ENCODE results near the gene WNT2B.
A peak's percentile ranks its signal among the peaks of the same experiment; 100 is the strongest.

Gene WNT2B

GRCh38 chr1:112524251-112524650 lies 15.5 kb downstream of the WNT2B start:
- TF ChIP-seq CTCF (conservative IDR thresholded peaks at IDR 0.05; ENCODE audit: low read depth, low read length), result peak; percentile 21
- DNase-seq (ENCODE audit: low read depth), result peak; percentile 97
- no peak overlapping the region for H3K4me3 ChIP-seq (ENCODE audit: low read depth, low read length)

DNA sequence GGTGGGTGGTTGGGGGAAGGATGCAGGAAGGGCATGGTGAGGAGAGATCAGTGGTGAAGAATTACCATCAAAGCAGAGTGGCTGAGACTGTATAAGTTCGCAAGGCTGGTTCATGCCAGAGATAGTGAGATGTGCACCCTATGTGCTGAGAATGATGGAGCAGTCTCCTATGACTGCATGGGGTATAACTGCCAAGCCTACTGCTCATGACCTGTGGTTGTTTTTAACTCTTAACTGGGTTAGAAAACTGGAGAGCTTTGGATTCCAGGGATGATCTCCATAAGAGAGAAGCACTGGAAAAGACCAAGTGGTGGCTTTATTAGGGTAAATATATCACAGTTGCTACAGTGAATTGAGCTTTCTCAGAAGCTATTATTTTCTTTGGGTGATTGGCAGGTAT lies 16.2 kb downstream of the WNT2B start:
- TF ChIP-seq CTCF (conservative IDR thresholded peaks at IDR 0.05; ENCODE audit: low read depth, low read length), result no peak
- no peak for DNase-seq (ENCODE audit: low read depth)
- no peak overlapping the region for H3K4me3 ChIP-seq (ENCODE audit: low read depth, low read length)

GRCh38 chr1:112527266-112528010 lies 18.7 kb downstream of the WNT2B start:
- DNase-seq (ENCODE audit: low read depth), result peak; percentile 96
- no peak overlapping the region for H3K4me3 ChIP-seq (ENCODE audit: low read depth, low read length)
- TF ChIP-seq CTCF (conservative IDR thresholded peaks at IDR 0.05; ENCODE audit: low read depth, low read length), result no peak

DNA sequence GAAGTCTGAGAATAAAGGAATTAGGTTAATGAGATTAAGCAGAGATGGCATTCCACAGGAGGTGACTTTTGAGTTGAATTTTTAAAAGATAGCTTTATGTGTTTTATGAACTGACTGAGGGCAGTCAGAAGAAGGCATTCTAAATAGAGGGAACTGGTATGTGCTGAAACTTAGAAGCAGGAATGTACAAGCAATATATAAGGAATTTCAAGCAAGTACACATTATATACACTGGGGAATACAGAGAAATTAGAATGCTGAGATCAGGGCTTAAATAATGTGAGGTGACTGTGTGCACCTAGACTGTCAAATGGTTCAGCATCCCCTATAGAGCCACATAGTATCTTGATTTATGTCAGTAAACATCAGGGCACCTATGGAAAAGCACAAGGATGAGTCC lies 19.3 kb downstream of the WNT2B start:
- peak; percentile 48 for DNase-seq (ENCODE audit: low read depth)
- no peak overlapping the region for H3K4me3 ChIP-seq (ENCODE audit: low read depth, low read length)
- no peak for TF ChIP-seq CTCF (conservative IDR thresholded peaks at IDR 0.05; ENCODE audit: low read depth, low read length)

DNA sequence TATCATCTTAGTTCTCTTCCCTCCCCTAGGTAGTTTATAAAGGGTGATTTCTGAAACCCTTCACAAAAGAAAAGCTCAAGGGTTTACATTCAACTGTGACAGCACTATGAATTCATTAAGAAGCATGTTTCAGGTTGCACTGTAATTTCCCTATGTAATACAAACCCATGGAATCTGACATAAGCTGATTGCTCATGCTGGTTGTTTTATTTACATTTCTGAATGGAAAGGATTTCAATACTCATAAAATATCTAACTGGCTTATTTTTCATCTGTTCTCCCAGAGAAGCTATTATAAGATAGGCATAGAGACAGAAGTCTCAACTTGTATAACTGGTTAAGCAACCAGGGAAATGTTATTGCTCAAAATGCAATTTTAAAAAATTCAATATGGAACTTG lies 20.5 kb downstream of the WNT2B start:
- no peak for TF ChIP-seq CTCF (conservative IDR thresholded peaks at IDR 0.05; ENCODE audit: low read depth, low read length)
- H3K4me3 ChIP-seq (ENCODE audit: low read depth, low read length), result no peak overlapping the region
- DNase-seq (ENCODE audit: low read depth), result peak; percentile 67

GRCh38 chr1:112530832-112531231 lies 22.1 kb downstream of the WNT2B start:
- no peak for DNase-seq (ENCODE audit: low read depth)

More at GRCh38 chr1:112530832-112531231, 22.1 kb downstream of the WNT2B start:
- no peak overlapping the region for H3K4me3 ChIP-seq (ENCODE audit: low read depth, low read length)
- TF ChIP-seq CTCF (conservative IDR thresholded peaks at IDR 0.05; ENCODE audit: low read depth, low read length), result no peak

Measured in choroid plexus epithelial cell (primary cell).